A375 (cell line): ENCODE measurements around the gene SYCE3. TPM values are rescaled to one million over a fixed set of nuclear protein-coding genes. Genes with fewer than 3 reads are reported as not detected.

ENCODE experiments used
- total RNA-seq: library from RNA; depleted of rRNA; stranded (reverse); fragments of >200 nt; shearing (Covaris generic); gene quantifications from 2 replicates; pipeline ENCODE4 v1.2.3, GENCODE V29; 2014; rRNA removed

The SYCE3 gene, protein sequence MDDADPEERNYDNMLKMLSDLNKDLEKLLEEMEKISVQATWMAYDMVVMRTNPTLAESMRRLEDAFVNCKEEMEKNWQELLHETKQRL
- total RNA-seq: not detected in 2 replicates

DNA sequence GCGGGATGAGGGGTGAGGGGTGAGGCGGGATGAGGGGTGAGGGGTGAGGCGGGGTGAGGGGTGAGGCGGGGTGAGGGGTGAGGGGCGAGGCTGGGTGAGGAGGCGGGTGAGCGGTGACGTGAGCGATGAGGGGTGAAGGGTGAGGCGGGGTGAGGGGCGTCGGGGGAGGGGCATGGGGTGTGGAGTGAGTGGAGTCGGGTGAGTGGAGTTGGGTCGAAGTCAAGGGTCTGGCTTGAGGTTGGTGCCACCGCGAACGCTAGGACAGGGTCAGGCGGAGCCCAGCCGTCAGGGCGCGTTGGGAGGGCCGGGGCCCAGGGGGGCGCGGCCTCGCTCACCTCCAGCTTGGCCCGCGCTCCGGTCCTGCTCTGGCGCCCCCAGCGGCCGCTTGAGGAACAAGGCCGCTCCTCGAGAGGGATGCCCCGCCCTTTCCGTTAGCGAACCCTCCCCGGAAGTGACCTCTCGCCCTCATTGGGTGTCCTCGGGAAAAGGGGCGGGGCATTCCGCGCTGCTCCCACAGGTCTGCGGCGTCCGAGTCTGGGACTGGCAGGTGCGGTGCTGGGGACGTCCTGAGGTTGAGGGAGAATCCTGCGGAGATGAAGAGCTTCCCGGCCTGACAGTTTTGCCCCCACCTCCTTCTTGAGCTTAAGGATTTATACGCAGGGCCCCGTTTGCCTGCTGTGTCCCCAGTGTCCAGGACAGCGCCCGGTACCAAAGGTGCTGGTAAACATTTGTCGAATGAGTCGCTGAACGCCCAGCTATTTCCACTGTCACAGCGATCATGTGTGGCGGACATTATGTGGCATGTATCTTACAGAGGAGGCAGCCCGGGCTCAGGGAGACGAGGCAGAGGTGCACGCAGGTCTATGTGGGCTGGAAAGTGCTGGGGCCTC is at the start of gene SYCE3:
Gene SYCE3, minus strand, starts transcription at position 397 of the 890 bp plus-strand sequence. CDS start 6,514 bp downstream, outside the sequence.

DNA sequence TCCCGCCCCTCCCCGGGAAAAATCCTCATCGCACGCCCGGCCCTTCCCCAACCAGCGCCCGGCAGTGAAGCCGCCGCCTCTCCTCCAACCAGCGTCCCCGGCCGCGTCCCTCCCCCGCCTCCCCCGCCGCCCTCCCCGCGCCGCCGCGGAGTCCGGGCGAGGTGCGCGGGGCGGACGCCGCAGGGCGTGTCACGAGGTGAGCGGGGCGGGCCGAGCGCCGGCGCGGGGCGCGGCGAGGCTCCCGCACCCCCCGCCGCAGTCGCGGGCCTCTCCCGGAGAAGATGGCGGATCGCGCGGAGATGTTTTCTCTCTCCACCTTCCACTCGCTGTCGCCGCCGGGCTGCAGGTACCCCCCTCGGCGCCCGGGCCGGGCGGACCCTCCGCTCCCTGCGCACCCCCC is 37.8 kb upstream of the SYCE3 start, which contains the start of gene MAPK8IP2:
Gene MAPK8IP2, plus strand, starts transcription at position 256 of the 400 bp plus-strand sequence. Its CDS starts 26 bp downstream, at position 282.

DNA sequence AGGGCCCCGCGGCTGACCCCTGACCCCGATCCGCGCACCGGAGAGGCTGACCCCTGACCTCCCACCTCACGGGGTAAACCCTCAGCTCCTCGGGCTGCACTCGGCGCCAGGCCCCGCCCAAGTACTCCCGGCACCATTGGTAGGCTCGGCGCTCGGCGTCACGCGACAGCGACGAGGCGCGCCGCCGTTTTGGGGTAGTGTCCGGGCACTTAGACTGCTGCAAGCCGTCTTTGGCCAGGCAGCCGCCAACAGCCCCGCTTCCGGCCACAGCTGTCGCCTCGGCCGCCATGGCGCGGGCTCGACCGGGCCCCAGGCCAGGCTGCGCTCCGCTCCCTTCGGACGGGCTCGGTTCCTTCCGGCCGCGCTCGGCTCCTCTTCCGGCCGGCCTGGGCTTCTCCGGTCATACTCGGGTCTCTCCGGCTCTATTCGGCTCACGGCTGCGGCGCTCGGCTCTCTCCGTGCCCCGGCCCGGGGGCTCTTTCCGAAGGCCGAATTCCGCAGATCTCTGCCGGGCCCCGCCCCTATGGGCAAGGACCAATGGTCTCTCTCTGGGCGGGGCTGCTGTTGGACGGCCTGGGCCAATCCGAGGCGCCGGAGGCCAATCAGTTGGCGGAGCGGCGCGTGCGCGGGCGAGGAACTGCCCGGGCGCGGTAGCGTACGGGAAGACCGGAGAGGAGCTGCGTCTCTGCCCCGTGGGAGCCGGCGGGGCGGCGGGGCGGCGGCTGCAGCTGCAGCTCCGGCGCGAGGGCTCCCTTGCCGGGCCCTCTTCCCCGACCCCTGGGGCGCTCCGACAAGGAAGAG is 20.0 kb upstream of the SYCE3 start, which contains the start of gene CHKB:
Gene CHKB, minus strand, starts transcription at position 357 of the 801 bp plus-strand sequence. Its CDS starts 68 bp downstream, at position 289.

DNA sequence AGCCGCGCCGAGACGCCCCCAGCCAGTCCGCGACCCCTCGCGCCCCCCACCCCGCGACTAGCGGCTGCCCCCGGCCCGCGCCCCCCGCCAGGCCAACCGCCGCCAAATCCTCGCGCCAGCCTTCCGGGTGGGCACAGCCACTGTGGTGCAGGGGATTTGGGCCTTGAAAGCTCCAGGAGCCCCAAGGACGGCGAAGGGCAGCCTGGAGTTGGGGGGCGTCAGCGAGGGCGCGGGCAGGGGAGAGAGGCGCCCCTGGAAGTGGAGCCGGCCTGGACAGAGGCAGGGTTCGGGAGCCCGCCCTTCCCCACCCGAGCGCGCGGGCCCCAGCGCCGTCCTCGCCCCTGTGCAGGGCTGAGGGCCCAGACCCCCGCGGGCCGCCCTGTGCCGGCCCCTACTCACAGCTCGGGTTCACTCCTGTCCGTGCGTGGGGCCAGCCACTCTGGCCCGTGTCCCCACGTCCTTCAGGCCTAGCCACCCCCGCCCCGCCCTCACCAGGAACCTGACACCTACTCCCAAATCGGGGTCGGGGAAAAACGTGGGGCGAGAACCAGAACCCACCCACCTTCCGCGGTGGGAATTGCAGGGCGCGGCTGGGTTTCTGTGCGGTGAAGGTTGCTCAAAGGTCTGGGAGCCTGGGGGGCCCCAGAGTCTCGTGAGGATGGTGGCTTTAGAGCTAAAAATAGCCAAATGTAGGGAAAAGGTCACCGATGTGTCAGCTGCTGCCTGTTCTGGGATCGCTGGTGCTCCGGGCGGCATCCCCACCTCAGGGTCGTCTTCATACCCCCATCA is 15.5 kb upstream of the SYCE3 start, which contains the start of gene CPT1B:
Gene CPT1B, minus strand, starts transcription at position 441 of the 789 bp plus-strand sequence. CDS start 512 bp downstream, outside the sequence.

DNA sequence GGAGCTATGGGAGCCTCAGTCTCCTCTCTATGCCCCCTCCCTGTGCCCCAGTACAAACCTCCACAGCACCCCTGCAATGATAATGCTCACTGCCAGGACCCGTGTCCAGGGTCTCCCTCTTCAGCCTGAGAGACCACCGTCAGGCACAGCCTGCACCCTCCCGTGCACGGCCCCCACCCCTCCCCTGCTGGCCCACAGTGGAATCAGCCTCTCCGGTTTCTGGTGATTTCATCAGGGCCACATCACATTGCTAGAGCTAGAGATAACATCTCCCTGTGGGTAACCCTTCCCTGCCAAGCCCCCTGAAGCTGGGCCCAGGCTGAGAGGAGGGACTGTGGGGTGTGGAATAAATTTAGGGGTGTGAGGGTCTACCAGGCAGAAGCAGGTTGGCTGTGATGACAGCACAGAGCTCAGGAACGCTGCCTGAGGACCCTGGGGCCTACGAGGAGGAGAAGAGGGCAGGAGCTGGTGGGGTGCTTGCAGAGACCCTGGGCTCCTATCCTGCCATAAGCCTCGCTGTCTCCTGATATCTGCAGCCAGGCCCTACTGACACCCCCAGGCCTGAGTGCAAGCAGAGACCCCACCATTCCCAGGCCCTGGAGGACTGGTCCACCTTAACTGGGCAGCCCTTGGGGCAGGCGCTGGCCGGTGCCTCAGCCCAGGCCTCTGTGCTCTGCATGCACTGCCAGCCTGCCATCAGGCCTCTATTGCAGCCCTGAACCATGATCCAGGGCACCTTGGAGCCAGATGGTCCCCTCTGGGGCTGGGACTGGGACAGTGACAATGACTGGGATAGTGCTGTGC is 17.0 kb downstream of the SYCE3 start, which contains the start of gene KLHDC7B:
Gene KLHDC7B, plus strand, starts transcription at position 378 of the 804 bp plus-strand sequence. Its CDS starts 345 bp downstream, at position 723.

DNA sequence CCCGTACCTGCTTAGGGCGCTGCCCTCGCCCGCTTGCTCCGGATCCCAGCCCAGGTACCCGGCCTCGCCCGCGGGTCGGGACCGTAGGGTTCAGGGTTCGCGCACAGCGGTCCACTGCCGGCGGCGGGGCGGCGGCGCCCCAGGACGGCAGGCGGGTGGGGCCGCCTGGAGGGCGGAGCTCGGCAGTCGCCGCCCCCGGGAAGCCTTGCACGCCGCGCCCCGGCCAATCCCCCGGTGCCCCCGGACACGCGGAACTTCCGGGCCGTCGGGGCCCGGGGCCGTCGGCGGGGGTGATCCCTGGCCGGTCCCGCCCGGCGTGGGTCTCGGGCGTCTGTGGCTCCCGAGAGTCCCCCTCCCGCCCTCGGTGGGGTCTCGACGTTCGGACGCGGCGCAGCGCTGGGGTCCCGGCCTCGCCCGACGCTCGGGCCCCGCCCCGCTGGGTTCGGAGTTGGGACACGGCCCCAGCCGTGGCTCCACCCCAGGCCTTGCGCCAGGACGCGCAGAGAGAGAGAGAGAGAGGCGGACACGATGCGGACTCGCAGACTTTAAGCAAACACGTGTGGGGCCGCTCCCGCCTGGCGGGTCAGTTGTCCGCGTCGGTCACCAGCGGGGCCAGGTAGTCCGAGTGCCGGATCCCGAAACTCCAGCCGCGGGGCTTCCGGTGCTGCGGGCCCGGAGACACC is 32.7 kb downstream of the SYCE3 start, which contains the start of gene TYMP:
Gene TYMP, minus strand, starts transcription at position 116 of the 683 bp plus-strand sequence. CDS start 303 bp downstream, outside the sequence.

DNA sequence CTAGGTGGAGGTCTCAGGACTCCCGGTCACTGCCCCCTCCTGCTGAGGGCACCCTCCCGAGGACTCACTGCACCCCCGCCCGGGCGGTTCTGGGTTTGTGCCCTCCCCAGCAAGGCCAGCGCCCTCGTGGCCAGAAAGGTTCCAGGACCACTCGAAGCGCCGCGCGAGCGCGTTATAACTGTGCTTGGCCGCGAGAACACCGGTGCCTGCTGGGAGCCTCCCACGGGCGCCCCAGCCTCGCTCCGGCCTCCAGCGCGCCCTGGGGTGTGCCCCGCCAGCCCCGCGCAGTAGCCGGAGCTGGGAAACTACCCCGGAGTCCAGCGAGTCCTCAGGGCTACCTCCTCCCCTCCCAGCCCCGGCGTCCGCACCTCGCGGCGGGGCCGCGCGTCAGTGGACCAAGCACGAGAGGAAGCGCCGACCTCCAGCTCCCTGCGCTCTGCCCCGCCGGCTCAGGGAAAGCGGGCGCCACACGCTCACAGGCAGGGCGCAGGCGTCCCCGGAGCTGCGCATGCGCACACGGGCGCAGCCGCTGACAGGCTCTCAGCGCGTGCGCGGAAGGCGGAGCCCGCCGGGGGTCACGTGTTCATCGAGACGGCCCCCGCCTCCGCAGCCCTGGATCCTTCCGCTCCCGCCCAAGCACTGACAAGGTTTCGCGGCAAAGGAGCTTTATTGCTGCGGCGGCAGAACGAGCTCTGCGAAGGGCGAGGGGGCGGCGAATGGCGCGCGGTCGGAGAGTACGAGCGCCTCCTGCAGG is 37.4 kb downstream of the SYCE3 start, which contains the start of gene SCO2:
Gene SCO2, minus strand, starts transcription at position 495 of the 754 bp plus-strand sequence. CDS start 1,187 bp downstream, outside the sequence.

DNA sequence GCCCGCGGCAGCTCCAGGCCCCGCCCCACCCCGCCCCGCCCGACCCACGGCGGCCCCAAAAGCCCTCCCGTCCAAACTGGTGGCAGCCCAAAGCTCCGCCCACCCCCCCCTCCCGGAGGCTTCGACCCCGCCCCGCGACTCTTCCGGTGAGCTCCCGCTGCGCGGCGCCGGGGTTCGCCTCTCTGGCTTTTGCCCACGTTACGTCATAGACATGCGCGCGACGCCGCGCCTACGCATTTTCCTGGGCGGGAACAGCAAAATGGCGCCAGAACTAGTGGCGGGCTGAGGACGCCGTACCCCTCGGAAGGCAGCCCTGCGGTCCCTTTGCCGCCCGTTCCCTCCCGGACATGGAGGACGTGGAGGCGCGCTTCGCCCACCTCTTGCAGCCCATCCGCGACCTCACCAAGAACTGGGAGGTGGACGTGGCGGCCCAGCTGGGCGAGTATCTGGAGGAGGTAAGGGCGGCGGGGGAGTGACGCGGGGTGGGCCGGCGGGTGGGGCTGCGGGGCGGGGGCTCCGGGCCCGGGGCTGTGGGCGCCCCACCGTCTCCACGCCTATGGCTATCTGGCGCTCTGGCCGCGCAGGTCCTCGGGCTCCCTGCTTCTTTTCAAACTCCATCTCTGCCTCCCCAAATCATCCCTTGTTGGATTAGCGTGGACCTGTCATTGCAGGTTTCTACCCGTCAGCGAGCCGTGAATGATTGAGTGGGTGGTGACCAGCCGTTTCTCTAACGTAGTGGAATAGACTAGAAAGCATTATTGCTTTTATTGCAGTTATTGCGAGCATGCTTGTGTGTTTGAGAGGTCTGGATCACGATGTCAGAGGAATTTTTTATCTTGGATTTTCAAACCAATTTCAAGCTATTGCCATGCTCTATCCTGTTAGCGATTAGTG is 54.5 kb downstream of the SYCE3 start, which contains the start of gene NCAPH2:
Gene NCAPH2, plus strand, starts transcription at position 234 of the 894 bp plus-strand sequence. Its CDS starts 114 bp downstream, at position 348.

DNA sequence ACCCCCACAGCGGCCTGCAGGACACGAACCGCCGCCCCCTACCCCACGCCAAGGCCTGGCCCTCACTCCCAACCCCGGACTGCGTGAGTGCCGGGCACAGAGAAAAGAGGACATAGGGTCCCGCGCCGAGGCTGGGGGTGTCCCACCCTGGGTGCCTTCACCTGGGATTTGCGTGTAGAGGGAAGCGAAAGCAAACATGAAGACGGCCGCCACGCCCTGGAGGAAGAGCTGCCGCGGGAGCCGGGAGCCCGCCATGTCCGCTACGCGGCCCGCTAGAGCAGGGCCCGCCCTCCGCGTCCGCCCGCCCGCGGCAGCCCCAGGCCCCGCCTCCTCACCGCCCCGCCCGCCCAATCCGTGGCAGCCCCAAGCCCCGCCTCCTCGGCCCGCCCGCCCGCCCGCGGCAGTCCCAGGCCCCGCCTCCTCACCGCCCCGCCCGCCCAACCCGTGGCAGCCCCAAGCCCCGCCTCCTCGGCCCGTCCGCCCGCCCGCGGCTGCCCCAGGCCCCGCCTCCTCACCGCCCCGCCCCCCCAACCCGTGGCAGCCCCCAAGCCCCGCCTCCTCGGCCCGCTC is 55.2 kb downstream of the SYCE3 start, which contains the start of gene LMF2:
Gene LMF2, minus strand, starts transcription at position 282 of the 570 bp plus-strand sequence. Its CDS starts 27 bp downstream, at position 255.

Other genes starting within 250 kb of the SYCE3 start
- 0.72 and 0.98 TPM in 2 replicates for gene DENND6B, start 235.9 kb downstream of the SYCE3 start, total RNA-seq
- gene PPP6R2, start 219.6 kb downstream of the SYCE3 start, total RNA-seq: 34.7 and 35.6 TPM in 2 replicates
- 51.5 and 55.0 TPM in 2 replicates for gene SBF1, start 87.9 kb downstream of the SYCE3 start, total RNA-seq
- gene ADM2, start 81.4 kb downstream of the SYCE3 start, total RNA-seq: 6.3 and 7.4 TPM in 2 replicates
- gene MIOX, start 76.1 kb downstream of the SYCE3 start, total RNA-seq: 0.34 TPM in 1 of 2 replicates, not detected in the other
- 21.6 and 26.6 TPM in 2 replicates for gene LMF2, start 55.2 kb downstream of the SYCE3 start, total RNA-seq
- 64.5 and 68.5 TPM in 2 replicates for gene NCAPH2, start 54.7 kb downstream of the SYCE3 start, total RNA-seq
- 3.2 and 7.3 TPM in 2 replicates for gene SCO2, start 37.3 kb downstream of the SYCE3 start, total RNA-seq
- 1.1 and 1.5 TPM in 2 replicates for gene TYMP, start 32.9 kb downstream of the SYCE3 start, total RNA-seq
- 0.34 TPM in 1 of 2 replicates, not detected in the other for gene KLHDC7B, start 17.0 kb downstream of the SYCE3 start, total RNA-seq
- 8.2 and 18.8 TPM in 2 replicates for gene CPT1B, start 15.5 kb upstream of the SYCE3 start, total RNA-seq
- gene CHKB, start 19.9 kb upstream of the SYCE3 start, total RNA-seq: 19.5 and 20.7 TPM in 2 replicates
- 0.03 and 0.04 TPM in 2 replicates for gene MAPK8IP2, start 37.9 kb upstream of the SYCE3 start, total RNA-seq
- 7.7 and 8.0 TPM in 2 replicates for gene ARSA, start 65.2 kb upstream of the SYCE3 start, total RNA-seq
- 0.29 and 0.30 TPM in 2 replicates for gene SHANK3, start 109.9 kb upstream of the SYCE3 start, total RNA-seq
- 1.1 TPM in 1 of 2 replicates, not detected in the other for gene ACR, start 175.3 kb upstream of the SYCE3 start, total RNA-seq
- 11.0 and 12.8 TPM in 2 replicates for gene RABL2B, start 220.7 kb upstream of the SYCE3 start, total RNA-seq